ENCODE measurements around the gene DNAJC4.

DNAJC4 gene

GRCh38 chr11:64281957-64282770, 51.8 kb downstream of the DNAJC4 start:
- Histone ChIP-seq H3K27me3 (ENCODE audit: control insufficient read depth in 1 of 2, insufficient read depth in 1 of 2, low read length in 2 of 2) (no peaks in the 10 kb centered on the region), H2BK120ac (ENCODE audit: low read depth, low read length) (no peak overlapping the region), H3K9ac (ENCODE audit: low read length) (no peak overlapping the region), H2BK5ac (ENCODE audit: low read depth, low read length, poor library complexity, severe bottlenecking) (no peak overlapping the region), H3K36me3 (ENCODE audit: control insufficient read depth in 1 of 2, insufficient read depth in 2 of 2, low read depth in 1 of 2, low read length in 2 of 2) (peaks cover 32 to 37% of the 10 kb centered on the region in 2 experiments), H3K79me1 (replicated peaks; ENCODE audit: low read length, poor library complexity, severe bottlenecking) (peaks cover 42% of the 10 kb centered on the region), H3K14ac (ENCODE audit: low read length in 2 of 2) (no peak overlapping the region), H3K27ac (ENCODE audit: low read length, poor library complexity, severe bottlenecking) (no peak overlapping the region), H3K23ac (ENCODE audit: low read length in 2 of 2) (no peak overlapping the region), H3K9me3 (ENCODE audit: control insufficient read depth, low read length) (no peaks in the 10 kb centered on the region), H3K4ac (ENCODE audit: low read depth in 1 of 2, low read length in 2 of 2) (no peak overlapping the region), H2AK5ac (ENCODE audit: low read length, severe bottlenecking) (no peak overlapping the region), H3K18ac (ENCODE audit: low read depth in 1 of 2, low read length in 2 of 2) (no peak overlapping the region), H2BK12ac (ENCODE audit: low read length in 2 of 2) (no peak overlapping the region), H3K4me2 (ENCODE audit: low read length, poor library complexity, severe bottlenecking) (no peak overlapping the region), H2BK15ac (ENCODE audit: low read depth, poor library complexity, severe bottlenecking) (no peak overlapping the region), H4K91ac (ENCODE audit: low read length) (peak overlapping the region; percentile 8), H3K4me1 (ENCODE audit: control insufficient read depth, insufficient read depth, low read depth, low read length) (peaks cover 22% of the 10 kb centered on the region), H3K4me3 (ENCODE audit: insufficient read depth in 1 of 2, low read depth in 1 of 2, low read length in 2 of 2) (no peak overlapping the region), H2AFZ (ENCODE audit: low read depth, low read length) (no peak overlapping the region), H4K8ac (ENCODE audit: low read length) (peak overlapping the region; percentile 9)
- DNase-seq, result no peak
- 96% methylated on average over 21 of the region's 22 CpGs for WGBS

DNA sequence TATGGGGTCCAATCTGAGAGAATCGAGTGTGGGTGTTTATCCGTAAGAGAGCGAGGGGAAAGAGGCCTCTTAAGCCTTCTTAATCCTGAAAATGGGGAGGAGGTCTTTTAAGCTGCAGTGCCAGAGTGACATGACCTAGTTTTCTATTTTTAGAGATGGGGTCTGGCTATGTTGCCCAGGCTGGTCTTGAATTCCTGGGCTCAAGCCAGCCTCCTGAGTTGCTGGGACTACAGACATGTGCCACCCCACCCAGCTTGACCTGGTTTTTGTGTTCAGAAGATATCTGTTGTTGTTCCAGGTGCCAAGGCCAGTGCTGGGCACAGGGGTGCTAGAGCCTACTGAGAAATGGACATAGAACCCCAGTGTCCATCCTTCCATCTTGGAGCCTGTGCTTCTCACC, 52.7 kb downstream of the DNAJC4 start:
- Histone ChIP-seq H3K4me3 (ENCODE audit: insufficient read depth in 1 of 2, low read depth in 1 of 2, low read length in 2 of 2) (peak overlapping the region in 1 of 2 experiments; percentile 97), H3K23ac (ENCODE audit: low read length in 2 of 2) (peak overlapping the region in 1 of 2 experiments; percentile 10), H2AK5ac (ENCODE audit: low read length, severe bottlenecking) (peak overlapping the region; percentile 17), H3K14ac (ENCODE audit: low read length in 2 of 2) (no peak overlapping the region), H3K4ac (ENCODE audit: low read depth in 1 of 2, low read length in 2 of 2) (peak overlapping the region in 1 of 2 experiments; percentile 5), H2BK5ac (ENCODE audit: low read depth, low read length, poor library complexity, severe bottlenecking) (no peak overlapping the region), H2AFZ (ENCODE audit: low read depth, low read length) (no peak overlapping the region), H3K18ac (ENCODE audit: low read depth in 1 of 2, low read length in 2 of 2) (no peak overlapping the region), H3K36me3 (ENCODE audit: control insufficient read depth in 1 of 2, insufficient read depth in 2 of 2, low read depth in 1 of 2, low read length in 2 of 2) (peaks cover 29 to 41% of the 10 kb centered on the region in 2 experiments), H3K79me1 (replicated peaks; ENCODE audit: low read length, poor library complexity, severe bottlenecking) (peaks cover 50% of the 10 kb centered on the region), H4K8ac (ENCODE audit: low read length) (peak overlapping the region; percentile 47), H3K27me3 (ENCODE audit: control insufficient read depth in 1 of 2, insufficient read depth in 1 of 2, low read length in 2 of 2) (no peaks in the 10 kb centered on the region), H3K4me1 (ENCODE audit: control insufficient read depth, insufficient read depth, low read depth, low read length) (peaks cover 24% of the 10 kb centered on the region), H2BK120ac (ENCODE audit: low read depth, low read length) (no peak overlapping the region), H3K27ac (ENCODE audit: low read length, poor library complexity, severe bottlenecking) (no peak overlapping the region), H3K4me2 (ENCODE audit: low read length, poor library complexity, severe bottlenecking) (no peak overlapping the region), H3K9me3 (ENCODE audit: control insufficient read depth, low read length) (no peaks in the 10 kb centered on the region), H3K9ac (ENCODE audit: low read length) (peak overlapping the region; percentile 97), H4K91ac (ENCODE audit: low read length) (no peak overlapping the region), H2BK12ac (ENCODE audit: low read length in 2 of 2) (no peak overlapping the region), H2BK15ac (ENCODE audit: low read depth, poor library complexity, severe bottlenecking) (no peak overlapping the region)
- 93% methylated on average over 3 of the region's 3 CpGs for WGBS
- DNase-seq, result no peak

Data from mesenchymal stem cell (in vitro differentiated cells and primary cell).